ENCODE data around the gene MYB. TPM values are rescaled to one million over a fixed set of nuclear protein-coding genes. Genes with fewer than 3 reads are reported as not detected.

Gene MYB
- total and polyA plus RNA-seq, 2 of the 8 experiments (the other 6 are each of a cell fraction or from before 2014, with no cell fraction given), result 4.0 to 7.6 TPM

GRCh38 chr6:135222623-135223022 is 41.5 kb downstream of the MYB start:
- Histone ChIP-seq H3K14ac (ENCODE audit: insufficient read length) (no peak overlapping the region), H3K36me3 (ENCODE audit: control insufficient read depth in 2 of 4, insufficient read depth in 4 of 4, low read length in 3 of 4) (peaks cover 0 to 18% (median 2%) of the 10 kb centered on the region in 4 experiments; a peak in 5 of 8 replicates), H3K79me2 (ENCODE audit: control insufficient read depth in 1 of 2, insufficient read depth in 2 of 2, low read length in 2 of 2) (no peaks in the 10 kb centered on the region), H3K4ac (replicated peaks; ENCODE audit: insufficient read length, low read depth, low read length) (no peak overlapping the region), H4K5ac (ENCODE audit: insufficient read length, low read depth, low read length) (no peak overlapping the region), H3K23ac (ENCODE audit: insufficient read length) (no peak overlapping the region), H3K79me1 (ENCODE audit: low read depth, low read length) (no peaks in the 10 kb centered on the region), H3K27ac (ENCODE audit: low read depth, low read length) (no peak overlapping the region; the same call in 1 of the 2 replicates), H2BK20ac (ENCODE audit: low read length) (no peak overlapping the region), H3K4me3 (ENCODE audit: extremely low read depth in 1 of 4, insufficient read depth in 2 of 4, low read depth in 3 of 4, low read length in 4 of 4) (no peak overlapping the region), H4K20me1 (replicated peaks in 1 of 2; ENCODE audit: control insufficient read depth in 1 of 2, insufficient read depth in 2 of 2, low read length in 2 of 2) (no peaks in the 10 kb centered on the region), H3K23me2 (ENCODE audit: low read depth, low read length) (no peaks in the 10 kb centered on the region), H3K4me2 (ENCODE audit: insufficient read depth in 1 of 2, low read depth in 2 of 2, low read length in 2 of 2) (no peak overlapping the region), H3K9ac (replicated peaks in 1 of 4; ENCODE audit: extremely low read depth in 1 of 4, low read depth in 3 of 4, low read length in 3 of 4) (no peak overlapping the region), H3K4me1 (replicated peaks in 1 of 4; ENCODE audit: control insufficient read depth in 3 of 4, insufficient read depth in 4 of 4, low read length in 3 of 4) (peaks cover 0 to 5% (median 0%) of the 10 kb centered on the region in 4 experiments; a peak in 1 of 7 replicates), H3K18ac (ENCODE audit: extremely low read depth, low read length) (no peak overlapping the region), H2AK5ac (ENCODE audit: low read depth, low read length) (no peak overlapping the region), H2BK15ac (ENCODE audit: low read length) (no peak overlapping the region), H4K91ac (replicated peaks; ENCODE audit: insufficient read length, low read length) (no peak overlapping the region), H3K9me3 (ENCODE audit: insufficient read depth in 2 of 2, low read depth in 1 of 2, low read length in 1 of 2) (no peaks in the 10 kb centered on the region), H3K27me3 (replicated peaks in 1 of 4; ENCODE audit: control insufficient read depth in 3 of 4, extremely low read depth in 1 of 4, insufficient read depth in 3 of 4, low read length in 3 of 4) (no peaks in the 10 kb centered on the region), H3K56ac (replicated peaks; ENCODE audit: insufficient read length, low read depth, low read length) (no peak overlapping the region), H2BK12ac (ENCODE audit: low read depth, low read length) (no peak overlapping the region), H2AFZ (ENCODE audit: low read length) (no peak overlapping the region), H2BK5ac (ENCODE audit: low read depth, low read length) (no peak overlapping the region), H4K8ac (ENCODE audit: extremely low read depth, insufficient read depth, low read length) (no peak overlapping the region; the same call in 1 of the 2 replicates), H2BK120ac (replicated peaks; ENCODE audit: low read depth, low read length) (no peak overlapping the region)
- POLR2A ChIA-PET (ENCODE audit: partially characterized antibody), result no interaction called here
- CTCF ChIA-PET (ENCODE audit: partially characterized antibody), result no interaction called here
- WGBS, 2 experiments (ENCODE audit: extremely low coverage in 1 of 2, insufficient coverage in 1 of 2, insufficient read length in 1 of 2, insufficient replicate concordance in 2 of 2, low coverage in 1 of 2, low lambda C conversion rate in 2 of 2, missing lambda C conversion rate in 1 of 2), result 78% methylated on average over 5 of the region's 5 CpGs; no CpG with 5 or more reads in 1 of the 2 experiments
- FAIRE-seq, result no peak
- TF ChIP-seq SP4 (IDR thresholded peaks at IDR 0.05; ENCODE audit: low read length), result no peak
- TF ChIP-seq, protein P1, sequence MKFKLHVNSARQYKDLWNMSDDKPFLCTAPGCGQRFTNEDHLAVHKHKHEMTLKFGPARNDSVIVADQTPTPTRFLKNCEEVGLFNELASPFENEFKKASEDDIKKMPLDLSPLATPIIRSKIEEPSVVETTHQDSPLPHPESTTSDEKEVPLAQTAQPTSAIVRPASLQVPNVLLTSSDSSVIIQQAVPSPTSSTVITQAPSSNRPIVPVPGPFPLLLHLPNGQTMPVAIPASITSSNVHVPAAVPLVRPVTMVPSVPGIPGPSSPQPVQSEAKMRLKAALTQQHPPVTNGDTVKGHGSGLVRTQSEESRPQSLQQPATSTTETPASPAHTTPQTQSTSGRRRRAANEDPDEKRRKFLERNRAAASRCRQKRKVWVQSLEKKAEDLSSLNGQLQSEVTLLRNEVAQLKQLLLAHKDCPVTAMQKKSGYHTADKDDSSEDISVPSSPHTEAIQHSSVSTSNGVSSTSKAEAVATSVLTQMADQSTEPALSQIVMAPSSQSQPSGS (IDR thresholded peaks at IDR 0.05; ENCODE audit: low read length), result no peak
- no peak for DNase-seq (ENCODE audit: low read depth in 1 of 2, low spot score in 2 of 2)

All from H1 (cell line).